ENCODE measurements around the gene CRYBA2. TPM values are rescaled to one million over a fixed set of nuclear protein-coding genes. Genes with fewer than 3 reads are reported as not detected.
A peak's percentile ranks its signal among the peaks of the same experiment; 100 is the strongest.

The CRYBA2 gene
- total RNA-seq, 1 experiment from 2014 or later, result not detected

DNA sequence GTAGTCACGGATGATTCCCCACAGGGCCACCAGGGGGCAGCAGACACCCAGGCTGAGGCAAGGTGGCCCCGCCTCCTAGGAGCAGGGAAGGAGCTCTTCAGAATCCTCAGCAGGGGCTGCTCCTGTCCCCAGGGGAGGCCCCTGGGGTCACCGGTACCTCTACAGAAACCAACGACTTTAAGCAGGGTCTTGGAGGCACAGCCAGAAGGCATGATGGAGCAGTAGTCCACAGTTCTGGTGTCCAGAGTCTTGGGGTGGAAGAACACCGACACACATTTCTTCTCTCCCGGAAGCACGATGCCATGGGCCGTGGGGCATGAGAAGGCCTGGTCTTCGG lies 36.6 kb upstream of the CRYBA2 start:
- Histone ChIP-seq H2AFZ (no peak overlapping the region), H3K36me3 (ENCODE audit: low read depth) (no peaks in the 10 kb centered on the region), H4K20me1 (ENCODE audit: insufficient read depth) (no peaks in the 10 kb centered on the region), H3F3A (ENCODE audit: insufficient read depth, low read depth) (no peaks in the 10 kb centered on the region), H3K27ac (no peak overlapping the region), H3K4me1 (replicated peaks; ENCODE audit: insufficient read depth) (no peaks in the 10 kb centered on the region), H3K27me3 (ENCODE audit: insufficient read depth, low read depth) (peaks cover 68% of the 10 kb centered on the region; the same call in 1 of the 2 replicates), H3K4me2 (no peak overlapping the region), H3K9me2 (ENCODE audit: insufficient read depth) (no peaks in the 10 kb centered on the region), H3K4me3 (no peak overlapping the region), H3K79me2 (ENCODE audit: low read depth) (no peaks in the 10 kb centered on the region), H3K9me3 (ENCODE audit: insufficient read depth, low read depth) (no peaks in the 10 kb centered on the region)
- BruUV-seq (replicated peaks), result no TSS peak
- intact Hi-C loops (cut with micrococcal nuclease; ENCODE audit: unreplicated experiment), result loop anchor here (1.0 kb wide), 2 partner anchors 90 to 126 kb away; no protein-coding TSS in a partner anchor
- CTCF ChIA-PET, result interaction anchor here (0.5 to 1.6 kb wide), 13 partner anchors 28 to 764 kb away, joined by 3 to 22 read pairs (median 4); no protein-coding TSS in a partner anchor
- TF ChIP-seq, protein P1, sequence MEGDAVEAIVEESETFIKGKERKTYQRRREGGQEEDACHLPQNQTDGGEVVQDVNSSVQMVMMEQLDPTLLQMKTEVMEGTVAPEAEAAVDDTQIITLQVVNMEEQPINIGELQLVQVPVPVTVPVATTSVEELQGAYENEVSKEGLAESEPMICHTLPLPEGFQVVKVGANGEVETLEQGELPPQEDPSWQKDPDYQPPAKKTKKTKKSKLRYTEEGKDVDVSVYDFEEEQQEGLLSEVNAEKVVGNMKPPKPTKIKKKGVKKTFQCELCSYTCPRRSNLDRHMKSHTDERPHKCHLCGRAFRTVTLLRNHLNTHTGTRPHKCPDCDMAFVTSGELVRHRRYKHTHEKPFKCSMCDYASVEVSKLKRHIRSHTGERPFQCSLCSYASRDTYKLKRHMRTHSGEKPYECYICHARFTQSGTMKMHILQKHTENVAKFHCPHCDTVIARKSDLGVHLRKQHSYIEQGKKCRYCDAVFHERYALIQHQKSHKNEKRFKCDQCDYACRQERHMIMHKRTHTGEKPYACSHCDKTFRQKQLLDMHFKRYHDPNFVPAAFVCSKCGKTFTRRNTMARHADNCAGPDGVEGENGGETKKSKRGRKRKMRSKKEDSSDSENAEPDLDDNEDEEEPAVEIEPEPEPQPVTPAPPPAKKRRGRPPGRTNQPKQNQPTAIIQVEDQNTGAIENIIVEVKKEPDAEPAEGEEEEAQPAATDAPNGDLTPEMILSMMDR (conservative IDR thresholded peaks at IDR 0.05), result peak; percentile 93
- TF ChIP-seq EZH2 (IDR thresholded peaks at IDR 0.05; ENCODE audit: low read depth), result no peak
- peak; percentile 58 to 80 for DNase-seq
- POLR2A ChIA-PET (ENCODE audit: unreplicated experiment), result interaction anchor here (0.7 to 0.8 kb wide), 2 partner anchors 125 to 127 kb away, joined by 3 to 4 read pairs; no protein-coding TSS in a partner anchor

DNA sequence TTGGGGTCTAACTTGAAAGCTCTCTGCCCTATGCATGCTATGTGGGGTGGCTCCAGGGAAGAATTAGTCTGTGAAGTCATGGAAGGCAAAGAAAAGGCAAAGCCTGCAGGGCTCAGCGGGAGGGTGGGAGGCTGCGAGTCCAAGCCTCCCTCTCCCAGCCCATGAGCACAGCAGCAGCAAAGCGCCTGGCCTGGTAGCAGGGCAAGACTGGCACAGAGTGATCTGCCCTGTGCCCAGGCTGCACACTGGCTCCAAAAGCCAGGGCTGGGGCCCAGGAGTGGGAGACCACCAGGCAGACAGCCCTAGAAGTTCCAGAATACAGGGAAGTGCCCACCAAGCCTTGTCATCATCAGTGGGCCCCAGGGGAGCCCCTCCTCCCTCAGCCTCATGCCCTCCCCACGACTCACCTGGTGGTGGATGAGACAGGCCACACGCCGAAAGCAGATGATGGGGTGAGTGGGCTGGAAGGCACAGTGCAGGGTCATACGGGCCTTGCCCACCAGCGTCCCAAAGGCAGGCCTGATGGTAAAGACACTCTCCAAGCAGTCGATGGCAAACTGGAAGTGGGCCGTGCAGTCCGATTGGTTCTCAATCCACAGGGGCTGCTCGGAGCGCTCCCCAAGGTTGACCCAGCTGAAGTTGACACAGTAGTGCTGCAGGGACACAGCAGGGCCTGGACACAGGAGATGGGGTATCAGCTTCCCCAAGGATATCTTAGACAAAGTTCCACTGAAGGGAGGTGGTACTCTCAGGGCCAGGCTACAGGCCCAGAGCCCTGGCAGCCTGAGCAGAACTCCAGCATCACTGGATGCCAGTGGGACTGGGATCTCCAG lies 36.0 kb upstream of the CRYBA2 start:
- no TSS peak for BruUV-seq (replicated peaks)
- no peak overlapping the region for H3K27ac ChIP-seq
- no peak overlapping the region for H3K4me2 ChIP-seq
- no peaks in the 10 kb centered on the region for H3K36me3 ChIP-seq (ENCODE audit: low read depth)
- no peak overlapping the region for H3K4me3 ChIP-seq
- CTCF ChIA-PET, result interaction anchor here (0.6 to 1.6 kb wide), 10 partner anchors 28 to 340 kb away, joined by 3 to 22 read pairs (median 4); no protein-coding TSS in a partner anchor
- no peaks in the 10 kb centered on the region for H3K79me2 ChIP-seq (ENCODE audit: low read depth)
- no peak for TF ChIP-seq EZH2 (IDR thresholded peaks at IDR 0.05; ENCODE audit: low read depth)
- TF ChIP-seq, protein P1 (conservative IDR thresholded peaks at IDR 0.05), result no peak
- H2AFZ ChIP-seq, result no peak overlapping the region
- H3K9me3 ChIP-seq (ENCODE audit: insufficient read depth, low read depth), result no peaks in the 10 kb centered on the region
- H3K4me1 ChIP-seq (replicated peaks; ENCODE audit: insufficient read depth), result no peaks in the 10 kb centered on the region
- peaks cover 64% of the 10 kb centered on the region; the same call in 1 of the 2 replicates for H3K27me3 ChIP-seq (ENCODE audit: insufficient read depth, low read depth)
- H4K20me1 ChIP-seq (ENCODE audit: insufficient read depth), result no peaks in the 10 kb centered on the region
- H3F3A ChIP-seq (ENCODE audit: insufficient read depth, low read depth), result no peaks in the 10 kb centered on the region
- POLR2A ChIA-PET (ENCODE audit: unreplicated experiment), result interaction anchor here (0.7 to 0.8 kb wide), 2 partner anchors 126 to 128 kb away, joined by 3 to 4 read pairs; no protein-coding TSS in a partner anchor
- DNase-seq, result no peak
- intact Hi-C loops (cut with micrococcal nuclease; ENCODE audit: unreplicated experiment), result loop anchor here (1.0 kb wide), 2 partner anchors 90 to 126 kb away; no protein-coding TSS in a partner anchor
- H3K9me2 ChIP-seq (ENCODE audit: insufficient read depth), result no peaks in the 10 kb centered on the region

DNA sequence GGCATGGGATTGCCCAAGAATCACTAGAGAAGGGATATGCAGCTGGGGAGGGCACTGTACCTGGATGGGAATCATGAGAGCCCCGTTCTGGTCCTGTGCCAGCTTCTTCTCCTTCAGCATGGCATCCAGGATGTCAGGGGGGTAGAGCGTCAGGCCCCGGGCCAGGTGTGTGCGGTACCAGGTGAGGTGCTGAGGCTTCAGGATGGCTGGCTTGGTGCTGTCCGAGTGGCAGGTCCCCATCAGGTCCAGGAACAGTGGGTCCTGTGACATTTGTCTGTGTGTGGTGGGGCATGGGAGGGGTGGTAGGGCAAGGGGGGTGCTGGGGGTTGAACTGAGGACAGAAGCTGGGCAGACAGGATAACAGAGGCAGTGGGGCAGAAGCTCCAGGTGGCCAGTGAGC lies 34.9 kb upstream of the CRYBA2 start:
- H3K9me2 ChIP-seq (ENCODE audit: insufficient read depth), result no peaks in the 10 kb centered on the region
- BruUV-seq (replicated peaks), result no TSS peak
- H3K36me3 ChIP-seq (ENCODE audit: low read depth), result no peaks in the 10 kb centered on the region
- DNase-seq, result no peak
- no peak overlapping the region for H3K4me2 ChIP-seq
- H3K79me2 ChIP-seq (ENCODE audit: low read depth), result no peaks in the 10 kb centered on the region
- no peaks in the 10 kb centered on the region for H3K4me1 ChIP-seq (replicated peaks; ENCODE audit: insufficient read depth)
- no peak overlapping the region for H3K4me3 ChIP-seq
- no peak overlapping the region for H3K27ac ChIP-seq
- CTCF ChIA-PET, result no interaction called here
- TF ChIP-seq, protein P1 (conservative IDR thresholded peaks at IDR 0.05), result no peak
- TF ChIP-seq EZH2 (IDR thresholded peaks at IDR 0.05; ENCODE audit: low read depth), result no peak
- POLR2A ChIA-PET (ENCODE audit: unreplicated experiment), result interaction anchor here (0.5 kb wide), 1 partner anchor 802 kb away, joined by 4 read pairs; no protein-coding TSS in a partner anchor
- no peak overlapping the region for H2AFZ ChIP-seq
- no peaks in the 10 kb centered on the region for H4K20me1 ChIP-seq (ENCODE audit: insufficient read depth)
- H3K27me3 ChIP-seq (ENCODE audit: insufficient read depth, low read depth), result peaks cover 58% of the 10 kb centered on the region
- H3K9me3 ChIP-seq (ENCODE audit: insufficient read depth, low read depth), result no peaks in the 10 kb centered on the region
- intact Hi-C loops (cut with micrococcal nuclease; ENCODE audit: unreplicated experiment), result no loop called here
- H3F3A ChIP-seq (ENCODE audit: insufficient read depth, low read depth), result no peaks in the 10 kb centered on the region
